Upper lobe of right lung (tissue), 1 donor: ENCODE measurements around the gene EPB41. TPM values are rescaled to one million over a fixed set of nuclear protein-coding genes. Genes with fewer than 3 reads are reported as not detected.
A peak's percentile ranks its signal among the peaks of the same experiment; 100 is the strongest.

Experiments
- ATAC-seq: fragments of 200-7000 bp; cut with Tn5 transposase; one replicate; pipeline ENCODE4 v1.9.1; 2020; ENCODE audit warnings: mild to moderate bottlenecking, moderate library complexity
- DNase-seq: peaks from one replicate; pipeline ENCODE4 v3.0.0-alpha.2; 2020
- H3K27ac ChIP-seq: fragments of 200-600 bp; one replicate; pipeline ENCODE4 v1.8.0; 2022
- H3K27me3 ChIP-seq: fragments of 200-600 bp; one replicate; pipeline ENCODE4 v1.8.0; 2022; ENCODE audit warnings: mild to moderate bottlenecking
- H3K36me3 ChIP-seq: fragments of 200-600 bp; one replicate; pipeline ENCODE4 v1.8.0; 2022
- H3K4me1 ChIP-seq: fragments of 200-600 bp; one replicate; pipeline ENCODE4 v1.8.0; 2022
- H3K4me3 ChIP-seq: fragments of 200-600 bp; one replicate; pipeline ENCODE4 v1.8.0; 2022; ENCODE audit warnings: mild to moderate bottlenecking
- H3K9me3 ChIP-seq: fragments of 200-600 bp; one replicate; pipeline ENCODE4 v1.8.0; 2022
- intact Hi-C: fragments of 100-400 bp; cut with DNase I; formaldehyde crosslinking; loops from one replicate; pipeline ENCODE4 v1.11.0; 2022
- total RNA-seq: library from RNA; stranded (reverse); fragmentation: NEBNext Ultra II Directional; extraction: Animal tissue kit (Norgen Biotek cat#: 25700); gene quantifications from one replicate; pipeline ENCODE4 v1.2.1, GENCODE V29; 2021
- TF ChIP-seq, protein P1 (sequence below): fragments of 200-600 bp; IDR thresholded peaks from one replicate; pipeline ENCODE4 v1.8.0; 2022; ENCODE audit warnings: antibody characterized with exemption
- donor health status: DM: no; HTN: yes; CAD: no; lungs with severe emphysema.

The EPB41 gene
- total RNA-seq, 1 donor from 2014 or later: 67.0 TPM

DNA sequence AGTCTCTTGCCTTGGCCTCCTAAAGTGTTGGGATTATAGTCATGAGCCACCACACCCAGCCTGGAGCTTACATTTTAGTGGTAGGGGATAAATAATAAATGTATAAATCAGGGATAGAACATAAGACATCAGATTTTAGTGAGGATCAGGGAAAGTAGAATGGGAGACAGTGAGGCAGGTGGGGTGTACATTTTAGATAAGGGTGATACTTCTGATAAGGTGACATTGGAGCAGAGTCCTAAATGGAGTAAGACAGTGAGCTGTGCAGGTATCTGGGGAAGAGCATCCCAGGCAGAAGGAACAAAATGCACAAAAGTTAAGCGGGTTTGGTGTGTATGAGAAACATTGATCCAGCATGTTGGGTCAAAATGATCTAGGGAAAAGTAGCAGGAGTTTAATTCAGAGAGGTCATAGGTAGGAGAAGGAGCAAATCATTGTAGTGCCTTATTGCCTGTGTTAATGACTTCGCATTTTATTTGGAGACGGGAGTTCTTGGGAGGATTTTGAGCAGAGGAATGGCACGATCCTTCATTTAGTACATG is 11.1 kb downstream of the EPB41 start:
- Histone ChIP-seq H3K36me3 (no peaks in the 10 kb centered on the region), H3K27ac (no peak overlapping the region), H3K27me3 (no peaks in the 10 kb centered on the region), H3K4me3 (no peak overlapping the region), H3K4me1 (peaks cover 28% of the 10 kb centered on the region), H3K9me3 (no peaks in the 10 kb centered on the region)
- TF ChIP-seq, protein P1, sequence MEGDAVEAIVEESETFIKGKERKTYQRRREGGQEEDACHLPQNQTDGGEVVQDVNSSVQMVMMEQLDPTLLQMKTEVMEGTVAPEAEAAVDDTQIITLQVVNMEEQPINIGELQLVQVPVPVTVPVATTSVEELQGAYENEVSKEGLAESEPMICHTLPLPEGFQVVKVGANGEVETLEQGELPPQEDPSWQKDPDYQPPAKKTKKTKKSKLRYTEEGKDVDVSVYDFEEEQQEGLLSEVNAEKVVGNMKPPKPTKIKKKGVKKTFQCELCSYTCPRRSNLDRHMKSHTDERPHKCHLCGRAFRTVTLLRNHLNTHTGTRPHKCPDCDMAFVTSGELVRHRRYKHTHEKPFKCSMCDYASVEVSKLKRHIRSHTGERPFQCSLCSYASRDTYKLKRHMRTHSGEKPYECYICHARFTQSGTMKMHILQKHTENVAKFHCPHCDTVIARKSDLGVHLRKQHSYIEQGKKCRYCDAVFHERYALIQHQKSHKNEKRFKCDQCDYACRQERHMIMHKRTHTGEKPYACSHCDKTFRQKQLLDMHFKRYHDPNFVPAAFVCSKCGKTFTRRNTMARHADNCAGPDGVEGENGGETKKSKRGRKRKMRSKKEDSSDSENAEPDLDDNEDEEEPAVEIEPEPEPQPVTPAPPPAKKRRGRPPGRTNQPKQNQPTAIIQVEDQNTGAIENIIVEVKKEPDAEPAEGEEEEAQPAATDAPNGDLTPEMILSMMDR: no peak
- ATAC-seq (no peak), DNase-seq (no peak)
- intact Hi-C loops: no loop called here

DNA sequence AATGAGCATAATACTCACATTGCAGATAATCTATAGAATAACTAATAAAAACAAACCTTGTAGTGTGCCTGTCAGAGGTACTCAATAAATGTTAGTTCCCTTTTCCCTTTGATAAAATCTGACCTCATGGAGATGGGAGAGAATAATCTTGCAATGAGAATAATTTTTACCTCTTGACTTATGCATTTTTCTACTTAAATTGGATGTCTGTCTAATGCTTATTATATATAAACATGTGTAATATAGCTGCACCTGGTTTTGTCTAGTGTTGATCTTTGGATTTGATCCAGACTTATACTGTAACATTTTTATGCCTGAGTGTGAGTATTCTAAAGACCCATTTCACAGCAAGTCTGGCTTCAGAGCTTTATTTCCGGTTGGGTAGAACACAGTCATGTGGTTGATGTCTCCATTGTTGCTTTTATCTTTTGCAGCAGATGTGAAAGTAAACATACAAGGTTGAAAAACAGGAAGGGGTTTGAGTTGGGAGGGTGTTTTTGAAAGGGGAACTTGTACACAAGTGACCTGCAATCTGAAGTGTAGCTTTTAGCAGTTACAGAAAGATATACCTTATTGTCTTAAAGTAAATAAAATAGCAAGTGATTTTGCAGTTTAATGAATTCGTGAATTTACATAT is 12.4 kb downstream of the EPB41 start:
- TF ChIP-seq, protein P1: no peak
- peak overlapping the region; percentile 55 for H3K27ac ChIP-seq
- no peak for DNase-seq
- no peak overlapping the region for H3K4me3 ChIP-seq
- no peaks in the 10 kb centered on the region for H3K9me3 ChIP-seq
- intact Hi-C loops: no loop called here
- peaks cover 28% of the 10 kb centered on the region for H3K4me1 ChIP-seq
- H3K36me3 ChIP-seq: no peaks in the 10 kb centered on the region
- ATAC-seq: peak; percentile 88
- no peaks in the 10 kb centered on the region for H3K27me3 ChIP-seq

DNA sequence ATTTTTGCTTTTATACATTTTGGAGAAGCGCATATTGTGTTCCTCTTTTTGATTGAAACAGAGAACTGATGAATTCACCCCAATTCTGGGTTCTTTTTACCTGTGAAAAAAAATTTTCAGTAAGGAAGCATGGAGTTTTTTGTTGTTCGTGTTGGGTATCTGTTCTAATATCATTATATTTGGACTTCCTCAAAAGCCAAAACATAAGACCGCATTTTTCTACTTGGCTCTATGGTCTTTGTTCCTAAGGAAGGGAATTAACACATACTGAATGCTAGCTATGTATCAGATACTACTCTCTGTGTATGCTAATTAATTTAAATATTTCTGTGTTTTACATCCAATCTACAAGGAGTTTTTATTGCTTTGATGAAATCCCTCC is 12.9 kb downstream of the EPB41 start:
- peak overlapping the region; percentile 55 for H3K27ac ChIP-seq
- no peaks in the 10 kb centered on the region for H3K9me3 ChIP-seq
- TF ChIP-seq, protein P1: no peak
- H3K4me1 ChIP-seq: peaks cover 28% of the 10 kb centered on the region
- no peaks in the 10 kb centered on the region for H3K36me3 ChIP-seq
- intact Hi-C loops: no loop called here
- no peak for DNase-seq
- no peak for ATAC-seq
- no peaks in the 10 kb centered on the region for H3K27me3 ChIP-seq
- no peak overlapping the region for H3K4me3 ChIP-seq

DNA sequence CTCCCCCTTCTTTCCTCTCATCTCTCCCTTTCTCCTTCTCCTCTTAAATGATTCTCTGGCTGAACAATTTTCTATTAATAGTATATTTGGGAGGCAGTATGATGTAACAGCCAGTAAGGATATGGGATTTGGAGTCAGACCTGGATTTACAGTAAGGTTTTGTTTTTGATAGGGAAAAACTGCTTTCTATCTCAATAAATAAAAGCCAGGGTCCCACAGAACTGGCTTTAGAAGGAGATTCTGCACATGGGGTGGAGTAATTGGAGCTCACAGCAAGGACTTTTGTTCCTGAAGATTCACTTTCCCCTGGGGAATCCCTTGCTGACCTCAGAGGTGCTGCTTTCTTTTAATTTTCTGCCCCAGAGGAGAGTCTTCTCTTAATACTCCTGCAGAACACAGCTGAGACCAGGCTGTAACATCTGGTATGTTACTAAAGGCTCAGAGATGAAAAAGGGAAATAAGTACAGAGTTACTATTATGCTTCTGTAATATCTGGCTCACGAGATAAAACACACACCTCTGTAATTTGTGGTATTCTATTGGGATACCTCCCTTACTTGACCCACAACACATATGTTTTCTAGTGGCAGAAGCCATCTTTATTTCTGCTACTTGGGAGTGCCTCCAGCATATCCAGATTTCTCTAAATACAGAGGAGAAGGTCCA is 13.4 kb downstream of the EPB41 start:
- Histone ChIP-seq H3K9me3 (no peaks in the 10 kb centered on the region), H3K27me3 (no peaks in the 10 kb centered on the region), H3K4me1 (peaks cover 28% of the 10 kb centered on the region), H3K27ac (peak overlapping the region; percentile 55), H3K36me3 (no peaks in the 10 kb centered on the region), H3K4me3 (no peak overlapping the region)
- TF ChIP-seq, protein P1: no peak
- ATAC-seq: peak; percentile 35
- no peak for DNase-seq
- intact Hi-C loops: no loop called here

DNA sequence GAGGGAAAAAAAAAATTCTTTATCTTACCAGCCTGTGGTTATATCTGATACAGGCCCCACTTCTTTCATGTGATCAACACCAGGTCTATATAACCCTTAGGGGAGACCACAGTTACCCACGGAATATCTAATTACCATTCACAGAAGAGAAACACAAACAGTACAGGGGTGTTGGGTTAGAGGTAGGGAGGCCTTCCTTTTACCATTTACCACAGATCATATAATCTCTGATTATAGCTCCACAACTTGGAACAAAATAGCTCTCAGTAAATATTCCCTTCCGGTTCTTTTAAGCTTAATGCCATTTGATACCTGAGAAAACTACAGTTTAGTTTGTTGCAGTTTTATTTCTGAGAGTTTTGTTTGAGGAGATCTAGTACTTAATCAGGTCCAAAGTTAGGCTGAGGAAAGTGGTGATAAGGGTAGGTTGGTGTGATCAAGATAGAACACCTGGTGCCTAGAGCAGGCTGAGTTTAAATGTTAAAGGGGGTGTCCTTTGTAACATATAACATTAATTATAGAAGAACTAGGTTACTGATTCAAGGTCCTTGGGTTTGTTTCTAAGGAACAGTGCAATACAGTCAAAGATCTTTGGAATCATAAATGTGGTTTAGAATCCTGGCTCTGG is 14.1 kb downstream of the EPB41 start:
- H3K4me1 ChIP-seq: peaks cover 28% of the 10 kb centered on the region
- no peak overlapping the region for H3K4me3 ChIP-seq
- no peaks in the 10 kb centered on the region for H3K27me3 ChIP-seq
- H3K27ac ChIP-seq: peak overlapping the region; percentile 55
- H3K36me3 ChIP-seq: no peaks in the 10 kb centered on the region
- DNase-seq (no peak), ATAC-seq (peak; percentile 19)
- H3K9me3 ChIP-seq: no peaks in the 10 kb centered on the region
- intact Hi-C loops: no loop called here
- TF ChIP-seq, protein P1: no peak
